ENCODE results near the gene SLAMF8. TPM values are rescaled to one million over a fixed set of nuclear protein-coding genes. Genes with fewer than 3 reads are reported as not detected.

SLAMF8 gene
- total RNA-seq, 1 donor from 2014 or later, result 1.5 TPM

- Histone ChIP-seq H3K36me3 (no peaks in the 10 kb centered on the region), H3K27me3 (no peaks in the 10 kb centered on the region), H3K9me3 (no peaks in the 10 kb centered on the region), H3K4me1 (peaks cover 30% of the 10 kb centered on the region), H3K27ac (no peak overlapping the region), H3K4me3 (no peak overlapping the region)
- DNase-seq (ENCODE audit: extremely low spot score in 2 of 2), result no peak
- no peak for TF ChIP-seq CTCF (IDR thresholded peaks at IDR 0.05)
- TF ChIP-seq POLR2A (IDR thresholded peaks at IDR 0.05), result no peak
- TF ChIP-seq POLR2AphosphoS5 (IDR thresholded peaks at IDR 0.05; ENCODE audit: insufficient read depth in 1 of 2, low read depth in 1 of 2), result no peak
- intact Hi-C loops (cut with DNase I), result no loop called here
These were observed 42.5 kb downstream of the SLAMF8 start for GRCh38 chr1:159869173-159869572.

GRCh38 chr1:159869607-159870006 lies 42.9 kb downstream of the SLAMF8 start:
- intact Hi-C loops (cut with DNase I), result no loop called here
- H3K4me1 ChIP-seq, result peaks cover 30% of the 10 kb centered on the region
- no peak overlapping the region for H3K4me3 ChIP-seq
- H3K27ac ChIP-seq, result no peak overlapping the region
- H3K9me3 ChIP-seq, result no peaks in the 10 kb centered on the region
- no peak for DNase-seq (ENCODE audit: extremely low spot score in 2 of 2)
- H3K36me3 ChIP-seq, result no peaks in the 10 kb centered on the region
- no peak for TF ChIP-seq POLR2A (IDR thresholded peaks at IDR 0.05)
- no peak for TF ChIP-seq POLR2AphosphoS5 (IDR thresholded peaks at IDR 0.05; ENCODE audit: insufficient read depth in 1 of 2, low read depth in 1 of 2)
- TF ChIP-seq CTCF (IDR thresholded peaks at IDR 0.05), result no peak
- H3K27me3 ChIP-seq, result no peaks in the 10 kb centered on the region

- H3K4me1 ChIP-seq, result peaks cover 30% of the 10 kb centered on the region
- intact Hi-C loops (cut with DNase I), result no loop called here
- H3K27ac ChIP-seq, result no peak overlapping the region
- no peaks in the 10 kb centered on the region for H3K27me3 ChIP-seq
- TF ChIP-seq CTCF (IDR thresholded peaks at IDR 0.05) (no peak), POLR2AphosphoS5 (IDR thresholded peaks at IDR 0.05; ENCODE audit: insufficient read depth in 1 of 2, low read depth in 1 of 2) (no peak), POLR2A (IDR thresholded peaks at IDR 0.05) (no peak)
- no peak overlapping the region for H3K4me3 ChIP-seq
- H3K36me3 ChIP-seq, result no peaks in the 10 kb centered on the region
- no peak for DNase-seq (ENCODE audit: extremely low spot score in 2 of 2)
- no peaks in the 10 kb centered on the region for H3K9me3 ChIP-seq
These were observed 44.0 kb downstream of the SLAMF8 start for GRCh38 chr1:159870704-159871103.

GRCh38 chr1:159872891-159873290 lies 46.2 kb downstream of the SLAMF8 start:
- H3K4me3 ChIP-seq, result no peak overlapping the region
- no peaks in the 10 kb centered on the region for H3K9me3 ChIP-seq
- no peaks in the 10 kb centered on the region for H3K36me3 ChIP-seq
- no peaks in the 10 kb centered on the region for H3K27me3 ChIP-seq
- no peak for DNase-seq (ENCODE audit: extremely low spot score in 2 of 2)
- H3K27ac ChIP-seq, result no peak overlapping the region
- intact Hi-C loops (cut with DNase I), result no loop called here
- peaks cover 17% of the 10 kb centered on the region for H3K4me1 ChIP-seq
- TF ChIP-seq CTCF (IDR thresholded peaks at IDR 0.05) (no peak), POLR2AphosphoS5 (IDR thresholded peaks at IDR 0.05; ENCODE audit: insufficient read depth in 1 of 2, low read depth in 1 of 2) (no peak), POLR2A (IDR thresholded peaks at IDR 0.05) (no peak)

DNA sequence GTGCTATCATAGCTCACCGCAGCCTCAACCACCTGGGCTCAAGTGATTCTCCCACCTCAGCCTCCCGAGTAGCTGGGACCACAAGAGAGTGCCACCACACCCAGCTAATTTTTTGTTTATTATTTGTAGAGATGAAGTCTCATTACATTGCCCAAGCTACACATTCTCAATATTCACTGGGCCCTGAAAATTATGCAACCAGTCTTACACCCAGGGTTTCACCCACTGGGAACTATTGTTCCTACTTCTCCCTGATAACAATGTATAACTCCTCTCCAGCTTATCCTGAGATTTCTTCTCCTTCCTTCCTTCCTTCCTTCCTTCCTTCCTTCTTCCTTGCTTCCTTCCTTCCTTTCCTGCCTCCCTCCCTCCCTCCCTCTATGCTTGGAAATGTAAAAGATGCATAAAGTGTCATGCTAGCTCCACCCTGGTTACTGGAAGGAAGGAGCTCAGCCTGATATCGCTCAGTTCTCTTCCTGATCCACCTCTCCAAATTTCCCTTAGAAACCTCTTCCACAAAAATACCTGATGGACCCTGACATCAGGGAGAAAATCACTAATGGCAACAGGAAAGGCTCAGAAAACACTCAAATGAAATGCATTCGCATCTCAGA lies 47.0 kb downstream of the SLAMF8 start:
- Histone ChIP-seq H3K27ac (no peak overlapping the region), H3K27me3 (no peaks in the 10 kb centered on the region), H3K4me3 (no peak overlapping the region)

More for the DNA sequence above, 47.0 kb downstream of the SLAMF8 start:
- Histone ChIP-seq H3K9me3 (no peaks in the 10 kb centered on the region), H3K4me1 (peaks cover 10% of the 10 kb centered on the region), H3K36me3 (no peaks in the 10 kb centered on the region)
- no peak for TF ChIP-seq POLR2AphosphoS5 (IDR thresholded peaks at IDR 0.05; ENCODE audit: insufficient read depth in 1 of 2, low read depth in 1 of 2)
- no peak for TF ChIP-seq POLR2A (IDR thresholded peaks at IDR 0.05)
- no peak for TF ChIP-seq CTCF (IDR thresholded peaks at IDR 0.05)
- no peak for DNase-seq (ENCODE audit: extremely low spot score in 2 of 2)
- intact Hi-C loops (cut with DNase I), result no loop called here

Measured in vagina (tissue), 2 donors.